Calu3 (cell line): Measurements from ENCODE around the gene CCL2. TPM values are rescaled to one million over a fixed set of nuclear protein-coding genes. Genes with fewer than 3 reads are reported as not detected.

Experiments
- BruUV-seq: library from RNA; stranded (reverse); fragments of 400-500 nt; replicated peaks from 2 replicates; lab custom pipeline; 2021; lab: Mats Ljungman, UMichigan
- CTCF ChIA-PET: fragments of 300-600 bp; sonication (Branson Sonifier 250); formaldehyde crosslinking; loops from one replicate; lab custom pipeline; 2022; ENCODE audit warnings: antibody characterized with exemption; lab: Charles Lee
- DNase-seq: peaks from one replicate; pipeline ENCODE4 v3.0.0; 2022
- H3K27ac Mint-ChIP-seq: one replicate; pipeline ENCODE4 v1.8.0; 2022; ENCODE audit warnings: mixed read lengths; ENCODE audit not compliant: unreplicated experiment
- H3K27me3 Mint-ChIP-seq: one replicate; pipeline ENCODE4 v1.8.0; 2022; ENCODE audit warnings: mixed read lengths; ENCODE audit not compliant: unreplicated experiment
- H3K36me3 Mint-ChIP-seq: one replicate; pipeline ENCODE4 v1.8.0; 2022; ENCODE audit warnings: mild to moderate bottlenecking, moderate library complexity, mixed read lengths; ENCODE audit not compliant: insufficient read depth, unreplicated experiment
- H3K4me1 Mint-ChIP-seq: one replicate; pipeline ENCODE4 v1.8.0; 2022; ENCODE audit warnings: mild to moderate bottlenecking, low read depth, mixed read lengths; ENCODE audit not compliant: unreplicated experiment
- H3K4me3 Mint-ChIP-seq: one replicate; pipeline ENCODE4 v1.8.0; 2022; ENCODE audit warnings: mild to moderate bottlenecking, low read depth, moderate library complexity, mixed read lengths; ENCODE audit not compliant: unreplicated experiment
- H3K9me3 Mint-ChIP-seq: one replicate; pipeline ENCODE4 v1.8.0; 2022; ENCODE audit warnings: low read depth, mixed read lengths; ENCODE audit not compliant: unreplicated experiment
- CTCF ChIP-seq: fragments of 200-600 bp; IDR thresholded peaks from one replicate; pipeline ENCODE4 v1.8.0; 2022; ENCODE audit warnings: antibody characterized with exemption; ENCODE audit not compliant: unreplicated experiment
- intact Hi-C: fragments of 100-400 bp; cut with micrococcal nuclease; formaldehyde crosslinking; loops from one replicate; pipeline ENCODE4 v1.10.0; 2022; ENCODE audit not compliant: unreplicated experiment
- total RNA-seq: library from RNA; stranded (reverse); gene quantifications from 2 replicates; pipeline ENCODE4 v1.2.3, GENCODE V29; 2022

CCL2 gene
- total RNA-seq, 1 experiment from 2014 or later, result 6.0 TPM

GRCh38 chr17:34276826-34277225 lies 21.7 kb downstream of the CCL2 start:
- CTCF ChIA-PET, result no interaction called here
- no peak for DNase-seq
- Mint-ChIP-seq H3K27me3 (peaks cover 73% of the 10 kb centered on the region), H3K9me3 (peaks cover 2% of the 10 kb centered on the region), H3K36me3 (no peaks in the 10 kb centered on the region), H3K4me3 (no peak overlapping the region), H3K27ac (no peak overlapping the region), H3K4me1 (no peaks in the 10 kb centered on the region)
- TF ChIP-seq CTCF, result no peak
- intact Hi-C loops, result no loop called here
- no TSS peak for BruUV-seq

- no TSS peak for BruUV-seq
- TF ChIP-seq CTCF, result no peak
- H3K4me3 Mint-ChIP-seq, result no peak overlapping the region
- H3K27ac Mint-ChIP-seq, result no peak overlapping the region
- H3K27me3 Mint-ChIP-seq, result peaks cover 82% of the 10 kb centered on the region
- no peaks in the 10 kb centered on the region for H3K9me3 Mint-ChIP-seq
- intact Hi-C loops, result no loop called here
- CTCF ChIA-PET, result no interaction called here
- H3K4me1 Mint-ChIP-seq, result no peaks in the 10 kb centered on the region
- no peaks in the 10 kb centered on the region for H3K36me3 Mint-ChIP-seq
- DNase-seq, result no peak
These were observed 28.5 kb downstream of the CCL2 start for GRCh38 chr17:34283571-34283970.

GRCh38 chr17:34285286-34285792 lies 30.3 kb downstream of the CCL2 start, which contains the start of gene CCL11:
Gene CCL11, plus strand, starts transcription at chr17:34285742. Its CDS starts 67 bp downstream, at chr17:34285809.
- H3K4me1 Mint-ChIP-seq, result no peaks in the 10 kb centered on the region
- TF ChIP-seq CTCF, result no peak
- intact Hi-C loops, result no loop called here
- H3K27me3 Mint-ChIP-seq, result peaks cover 82% of the 10 kb centered on the region
- no peaks in the 10 kb centered on the region for H3K36me3 Mint-ChIP-seq
- no TSS peak for BruUV-seq
- H3K4me3 Mint-ChIP-seq, result no peak within 1 kb of the TSS
- DNase-seq, result no peak
- CTCF ChIA-PET, result no interaction called here
- no peaks in the 10 kb centered on the region for H3K9me3 Mint-ChIP-seq
- no peak within 1 kb of the TSS for H3K27ac Mint-ChIP-seq

GRCh38 chr17:34287875-34288274 lies 32.8 kb downstream of the CCL2 start:
- intact Hi-C loops, result no loop called here
- Mint-ChIP-seq H3K27ac (no peak overlapping the region), H3K4me1 (no peaks in the 10 kb centered on the region), H3K9me3 (no peaks in the 10 kb centered on the region), H3K4me3 (no peak overlapping the region), H3K36me3 (no peaks in the 10 kb centered on the region), H3K27me3 (peaks cover 60% of the 10 kb centered on the region)
- no peak for TF ChIP-seq CTCF
- DNase-seq, result no peak
- CTCF ChIA-PET, result no interaction called here
- no TSS peak for BruUV-seq
